ENCODE data around the gene METAP1. TPM values are rescaled to one million over a fixed set of nuclear protein-coding genes. Genes with fewer than 3 reads are reported as not detected.

METAP1 gene
- total RNA-seq, 2 experiments from 2014 or later, result 25.1 to 26.6 TPM

GRCh38 chr4:98959411-98959810 is 36.1 kb upstream of the METAP1 start:
- no peaks in the 10 kb centered on the region for H3K4me1 ChIP-seq (ENCODE audit: insufficient read depth, low read length)
- Mint-ChIP-seq H3K36me3 (ENCODE audit: low read depth) (no peaks in the 10 kb centered on the region), H3K9me3 (no peaks in the 10 kb centered on the region), H3K27me3 (no peaks in the 10 kb centered on the region), H3K4me3 (no peak overlapping the region), H3K4me1 (ENCODE audit: low read depth) (no peaks in the 10 kb centered on the region), H3K27ac (no peak overlapping the region)
- H3K36me3 ChIP-seq (ENCODE audit: insufficient read depth, low read length), result no peaks in the 10 kb centered on the region
- ChIA-PET POLR2A (no interaction called here), CTCF (no interaction called here)
- TF ChIP-seq, protein P1, sequence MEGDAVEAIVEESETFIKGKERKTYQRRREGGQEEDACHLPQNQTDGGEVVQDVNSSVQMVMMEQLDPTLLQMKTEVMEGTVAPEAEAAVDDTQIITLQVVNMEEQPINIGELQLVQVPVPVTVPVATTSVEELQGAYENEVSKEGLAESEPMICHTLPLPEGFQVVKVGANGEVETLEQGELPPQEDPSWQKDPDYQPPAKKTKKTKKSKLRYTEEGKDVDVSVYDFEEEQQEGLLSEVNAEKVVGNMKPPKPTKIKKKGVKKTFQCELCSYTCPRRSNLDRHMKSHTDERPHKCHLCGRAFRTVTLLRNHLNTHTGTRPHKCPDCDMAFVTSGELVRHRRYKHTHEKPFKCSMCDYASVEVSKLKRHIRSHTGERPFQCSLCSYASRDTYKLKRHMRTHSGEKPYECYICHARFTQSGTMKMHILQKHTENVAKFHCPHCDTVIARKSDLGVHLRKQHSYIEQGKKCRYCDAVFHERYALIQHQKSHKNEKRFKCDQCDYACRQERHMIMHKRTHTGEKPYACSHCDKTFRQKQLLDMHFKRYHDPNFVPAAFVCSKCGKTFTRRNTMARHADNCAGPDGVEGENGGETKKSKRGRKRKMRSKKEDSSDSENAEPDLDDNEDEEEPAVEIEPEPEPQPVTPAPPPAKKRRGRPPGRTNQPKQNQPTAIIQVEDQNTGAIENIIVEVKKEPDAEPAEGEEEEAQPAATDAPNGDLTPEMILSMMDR (IDR thresholded peaks at IDR 0.05), result no peak
- intact Hi-C loops (cut with DNase I, micrococcal nuclease), result no loop called here
- DNase-seq (no peak), ATAC-seq (ENCODE audit: poor library complexity) (no peak)
- H3K27ac ChIP-seq (ENCODE audit: low read depth in 1 of 2, low read length in 2 of 2), result no peak overlapping the region
- no peaks in the 10 kb centered on the region for H3K9me3 ChIP-seq (ENCODE audit: control insufficient read depth in 1 of 2, insufficient read depth in 1 of 2, low read length in 2 of 2)
- H3K4me3 ChIP-seq (ENCODE audit: low read length), result no peak overlapping the region
- peaks cover 0 to 3% of the 10 kb centered on the region in 2 experiments for H3K27me3 ChIP-seq (ENCODE audit: control insufficient read depth in 1 of 2, insufficient read depth in 2 of 2, low read length in 2 of 2)

DNA sequence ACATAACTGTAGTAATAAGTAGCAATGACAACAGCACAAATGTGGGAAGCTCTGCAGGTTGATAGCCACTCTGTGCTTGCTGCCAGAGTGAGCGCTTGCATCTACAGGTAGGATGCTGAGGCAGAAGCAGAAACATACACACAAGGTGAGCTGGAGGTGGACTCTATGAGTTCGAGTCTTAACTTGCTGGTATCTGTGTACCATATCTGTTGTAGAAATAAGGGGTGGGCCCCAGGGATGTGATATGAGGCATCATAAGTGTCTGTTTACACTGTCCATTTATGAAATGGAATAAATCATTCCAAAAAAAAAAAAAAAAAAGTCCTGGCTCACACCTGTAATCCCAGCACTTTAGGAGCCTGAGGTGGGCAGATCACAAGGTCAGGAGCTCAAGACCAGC is 33.8 kb upstream of the METAP1 start:
- Mint-ChIP-seq H3K36me3 (ENCODE audit: low read depth) (no peaks in the 10 kb centered on the region), H3K4me3 (no peak overlapping the region), H3K9me3 (no peaks in the 10 kb centered on the region), H3K27ac (no peak overlapping the region), H3K27me3 (no peaks in the 10 kb centered on the region), H3K4me1 (ENCODE audit: low read depth) (no peaks in the 10 kb centered on the region)
- no peak overlapping the region for H3K27ac ChIP-seq (ENCODE audit: low read depth in 1 of 2, low read length in 2 of 2)
- ATAC-seq (ENCODE audit: poor library complexity) (no peak), DNase-seq (no peak)
- TF ChIP-seq, protein P1 (IDR thresholded peaks at IDR 0.05), result no peak
- CTCF ChIA-PET, result interaction anchor here (0.7 kb wide), 1 partner anchor 29 kb away, joined by 3 read pairs; no protein-coding TSS in a partner anchor
- intact Hi-C loops (cut with DNase I, micrococcal nuclease), result no loop called here
- no peaks in the 10 kb centered on the region for H3K36me3 ChIP-seq (ENCODE audit: insufficient read depth, low read length)
- POLR2A ChIA-PET, result no interaction called here
- H3K9me3 ChIP-seq (ENCODE audit: control insufficient read depth in 1 of 2, insufficient read depth in 1 of 2, low read length in 2 of 2), result no peaks in the 10 kb centered on the region
- no peaks in the 10 kb centered on the region for H3K4me1 ChIP-seq (ENCODE audit: insufficient read depth, low read length)
- H3K4me3 ChIP-seq (ENCODE audit: low read length), result no peak overlapping the region
- no peaks in the 10 kb centered on the region for H3K27me3 ChIP-seq (ENCODE audit: control insufficient read depth in 1 of 2, insufficient read depth in 2 of 2, low read length in 2 of 2)

GRCh38 chr4:98963538-98964433 is 31.7 kb upstream of the METAP1 start:
- ATAC-seq (ENCODE audit: poor library complexity) (no peak), DNase-seq (no peak)
- no peak overlapping the region for H3K4me3 Mint-ChIP-seq
- no peaks in the 10 kb centered on the region for H3K36me3 Mint-ChIP-seq (ENCODE audit: low read depth)
- no peaks in the 10 kb centered on the region for H3K4me1 Mint-ChIP-seq (ENCODE audit: low read depth)
- Histone ChIP-seq H3K4me3 (ENCODE audit: low read length) (no peak overlapping the region), H3K27ac (ENCODE audit: low read depth in 1 of 2, low read length in 2 of 2) (no peak overlapping the region), H3K27me3 (ENCODE audit: control insufficient read depth in 1 of 2, insufficient read depth in 2 of 2, low read length in 2 of 2) (no peaks in the 10 kb centered on the region), H3K9me3 (ENCODE audit: control insufficient read depth in 1 of 2, insufficient read depth in 1 of 2, low read length in 2 of 2) (no peaks in the 10 kb centered on the region), H3K4me1 (ENCODE audit: insufficient read depth, low read length) (no peaks in the 10 kb centered on the region), H3K36me3 (ENCODE audit: insufficient read depth, low read length) (no peaks in the 10 kb centered on the region)
- CTCF ChIA-PET, result no interaction called here
- POLR2A ChIA-PET, result interaction anchor here (1.2 kb wide), 1 partner anchor 31 kb away, joined by 3 read pairs; no protein-coding TSS in a partner anchor
- no peak overlapping the region for H3K27ac Mint-ChIP-seq
- TF ChIP-seq, protein P1 (IDR thresholded peaks at IDR 0.05), result no peak
- no peaks in the 10 kb centered on the region for H3K9me3 Mint-ChIP-seq
- intact Hi-C loops (cut with DNase I, micrococcal nuclease), result no loop called here
- H3K27me3 Mint-ChIP-seq, result no peaks in the 10 kb centered on the region

Data from CD4-positive, alpha-beta T cell (primary cell).